IMR-90 (cell line): ENCODE results near the gene RAB8A. TPM values are rescaled to one million over a fixed set of nuclear protein-coding genes. Genes with fewer than 3 reads are reported as not detected.

Experiments
- ATAC-seq: fragments of 200-7000 bp; cut with Tn5 transposase; 2 replicates; pipeline ENCODE4 v1.9.1; 2020; ENCODE audit warnings: low read depth, mild to moderate bottlenecking, moderate library complexity
- BruUV-seq: library from RNA; stranded (reverse); fragments of 400-500 nt; replicated peaks from 2 replicates; lab custom pipeline; 2021; lab: Mats Ljungman, UMichigan
- CTCF ChIA-PET: fragments of 300-600 bp; formaldehyde crosslinking; extraction: SDS; loops from one replicate; lab custom pipeline; 2021; ENCODE audit warnings: antibody characterized with exemption; lab: Yijun Ruan, JAX
- POLR2A ChIA-PET: fragments of 300-600 bp; sonication (Branson Sonifier 250); formaldehyde crosslinking; loops from one replicate; lab custom pipeline; 2022; ENCODE audit warnings: antibody characterized with exemption; ENCODE audit not compliant: unreplicated experiment; lab: Charles Lee
- DNase-seq: peaks from one replicate; pipeline ENCODE4 v3.0.0; 2013
- H2AFZ ChIP-seq: replicated peaks from 2 replicates; pipeline ENCODE3; 2013; ENCODE audit warnings: low read length, mild to moderate bottlenecking; ENCODE audit not compliant: poor library complexity
- H2AK5ac ChIP-seq: 2 replicates; pipeline ENCODE4 v1.6.1; 2013; ENCODE audit warnings: low read depth, low read length, inconsistent platforms
- H2AK9ac ChIP-seq: replicated peaks from 2 replicates; pipeline ENCODE3; 2013; ENCODE audit warnings: mild to moderate bottlenecking, low read depth, low read length, moderate library complexity; ENCODE audit not compliant: poor library complexity
- H2BK120ac ChIP-seq: 2 replicates; pipeline ENCODE4 v1.6.1; 2013; ENCODE audit warnings: low read depth, low read length, inconsistent platforms
- H2BK15ac ChIP-seq: 3 replicates; pipeline ENCODE4 v1.6.1; 2013; ENCODE audit warnings: low read depth, low read length, inconsistent platforms
- H2BK20ac ChIP-seq: 2 replicates; pipeline ENCODE4 v1.6.1; 2013; ENCODE audit warnings: low read depth, mild to moderate bottlenecking, inconsistent platforms, low read length, moderate library complexity
- H2BK5ac ChIP-seq: 2 replicates; pipeline ENCODE4 v1.6.1; 2013; ENCODE audit warnings: mild to moderate bottlenecking, low read depth, low read length, inconsistent platforms; ENCODE audit not compliant: poor library complexity, severe bottlenecking
- H3K14ac ChIP-seq: replicated peaks from 2 replicates; pipeline ENCODE4 v1.6.1; 2013; ENCODE audit warnings: low read depth, low read length, inconsistent platforms
- H3K18ac ChIP-seq: 2 replicates; pipeline ENCODE4 v1.6.1; 2013; ENCODE audit warnings: low read depth, low read length, control low read depth
- H3K23ac ChIP-seq: 2 replicates; pipeline ENCODE4 v1.6.1; 2013; ENCODE audit warnings: low read depth, low read length, inconsistent platforms
- H3K27ac ChIP-seq: 2 replicates; pipeline ENCODE4 v1.5.1; 2013; ENCODE audit warnings: mild to moderate bottlenecking, control low read depth, low read length; ENCODE audit not compliant: insufficient read depth
- H3K27me3 ChIP-seq: 2 replicates; pipeline ENCODE4 v1.6.1; 2013; ENCODE audit warnings: low read length; ENCODE audit not compliant: control insufficient read depth, insufficient read depth
- H3K36me3 ChIP-seq: 2 replicates; pipeline ENCODE4 v1.6.1; 2013; ENCODE audit warnings: low read length, mixed read lengths; ENCODE audit not compliant: control insufficient read depth, insufficient read depth
- H3K4ac ChIP-seq: 2 replicates; pipeline ENCODE4 v1.6.1; 2013; ENCODE audit warnings: low read depth, low read length, inconsistent platforms
- H3K4me1 ChIP-seq: 2 replicates; pipeline ENCODE4 v1.6.1; 2013; ENCODE audit warnings: low read length, mixed read lengths; ENCODE audit not compliant: control insufficient read depth, insufficient read depth
- H3K4me2 ChIP-seq: 2 replicates; pipeline ENCODE4 v1.6.1; 2013; ENCODE audit warnings: low read depth, mild to moderate bottlenecking, control low read depth, low read length, moderate library complexity
- H3K4me3 ChIP-seq: 2 replicates; pipeline ENCODE4 v1.5.1; 2013; ENCODE audit warnings: low read depth, mild to moderate bottlenecking, control low read depth, low read length, moderate library complexity; ENCODE audit not compliant: insufficient read depth
- H3K56ac ChIP-seq: 2 replicates; pipeline ENCODE4 v1.6.1; 2013; ENCODE audit warnings: low read length, inconsistent platforms; ENCODE audit not compliant: insufficient read depth; ENCODE audit errors: extremely low read depth
- H3K79me1 ChIP-seq, 2 experiments: 2 replicates each; pipeline ENCODE4 v1.6.1; 2013; ENCODE audit warnings: low read length in 2 of 2, inconsistent platforms in 1 of 2, low read depth in 1 of 2
- H3K9ac ChIP-seq: 2 replicates; pipeline ENCODE4 v1.6.1; 2013; ENCODE audit warnings: low read depth, low read length, control low read depth
- H3K9me1 ChIP-seq: 2 replicates; pipeline ENCODE4 v1.6.1; 2013; ENCODE audit warnings: low read length, inconsistent platforms; ENCODE audit not compliant: insufficient read depth
- H3K9me3 ChIP-seq: 2 replicates; pipeline ENCODE4 v1.6.1; 2013; ENCODE audit warnings: low read length; ENCODE audit not compliant: control insufficient read depth, insufficient read depth
- H4K20me1 ChIP-seq: 2 replicates; pipeline ENCODE4 v1.6.1; 2013; ENCODE audit warnings: low read length, inconsistent platforms; ENCODE audit not compliant: insufficient read depth
- H4K5ac ChIP-seq: 2 replicates; pipeline ENCODE4 v1.6.1; 2013; ENCODE audit warnings: mild to moderate bottlenecking, low read depth, low read length, control low read depth
- H4K8ac ChIP-seq, 2 experiments: 2 replicates each; pipeline ENCODE4 v1.6.1; 2013; ENCODE audit warnings: low read depth in 2 of 2, low read length in 2 of 2, control low read depth in 1 of 2, inconsistent platforms in 1 of 2
- H4K91ac ChIP-seq: 2 replicates; pipeline ENCODE4 v1.6.1; 2013; ENCODE audit warnings: low read depth, low read length, inconsistent platforms; ENCODE audit not compliant: insufficient read depth
- BHLHE40 ChIP-seq: fragments of 150-350 bp; IDR thresholded peaks from 2 replicates; pipeline ENCODE4 v1.6.1; 2016; ENCODE audit warnings: mild to moderate bottlenecking, low read depth, low read length
- CEBPB ChIP-seq: IDR thresholded peaks from 2 replicates; pipeline ENCODE4 v1.6.1; 2012; ENCODE audit warnings: low read depth, low read length, improper control_type of control experiment
- CHD1 ChIP-seq: IDR thresholded peaks from 2 replicates; pipeline ENCODE4 v1.6.1; 2012; ENCODE audit warnings: low read depth, low read length, improper control_type of control experiment
- CTCF ChIP-seq: conservative IDR thresholded peaks from 2 replicates; pipeline ENCODE4 v1.5.1; 2012; ENCODE audit warnings: mild to moderate bottlenecking, low read depth, low read length, improper control_type of control experiment
- ELK1 ChIP-seq: fragments of 150-350 bp; IDR thresholded peaks from 2 replicates; pipeline ENCODE4 v1.6.1; 2016; ENCODE audit warnings: low read depth, mild to moderate bottlenecking, low read length, moderate library complexity, borderline replicate concordance
- FOS ChIP-seq: fragments of 150-350 bp; IDR thresholded peaks from 2 replicates; pipeline ENCODE4 v1.6.1; 2016; ENCODE audit warnings: low read depth, low read length
- MAFK ChIP-seq: IDR thresholded peaks from 2 replicates; pipeline ENCODE4 v1.6.1; 2012; ENCODE audit warnings: low read depth, low read length, improper control_type of control experiment
- MAZ ChIP-seq: IDR thresholded peaks from 2 replicates; pipeline ENCODE4 v1.6.1; 2012; ENCODE audit warnings: low read depth, mild to moderate bottlenecking, low read length, improper control_type of control experiment, moderate library complexity, borderline replicate concordance
- MXI1 ChIP-seq: IDR thresholded peaks from 2 replicates; pipeline ENCODE4 v1.6.1; 2012; ENCODE audit warnings: low read depth, mild to moderate bottlenecking, low read length, moderate library complexity, borderline replicate concordance
- NFE2L2 ChIP-seq: fragments of 150-350 bp; IDR thresholded peaks from 2 replicates; pipeline ENCODE4 v1.6.1; 2016; ENCODE audit warnings: low read depth, mild to moderate bottlenecking, low read length
- POLR2A ChIP-seq: IDR thresholded peaks from 2 replicates; pipeline ENCODE4 v1.6.1; 2012; ENCODE audit warnings: mild to moderate bottlenecking, low read depth, low read length
- RAD21 ChIP-seq: IDR thresholded peaks from 2 replicates; pipeline ENCODE4 v1.6.1; 2012; ENCODE audit warnings: low read length, improper control_type of control experiment
- RCOR1 ChIP-seq: IDR thresholded peaks from 2 replicates; pipeline ENCODE4 v1.6.1; 2012; ENCODE audit warnings: mild to moderate bottlenecking, low read length, improper control_type of control experiment; ENCODE audit not compliant: insufficient replicate concordance
- RFX5 ChIP-seq: IDR thresholded peaks from 2 replicates; pipeline ENCODE4 v1.8.0; 2012; ENCODE audit warnings: low read depth, mild to moderate bottlenecking, low read length, moderate library complexity
- SMC3 ChIP-seq: fragments of 150-350 bp; IDR thresholded peaks from 2 replicates; pipeline ENCODE4 v1.6.1; 2016; ENCODE audit warnings: low read depth, mild to moderate bottlenecking, antibody characterized with exemption, low read length, moderate library complexity
- USF2 ChIP-seq: fragments of 150-350 bp; IDR thresholded peaks from 2 replicates; pipeline ENCODE4 v1.6.1; 2017; ENCODE audit warnings: mild to moderate bottlenecking, antibody characterized with exemption, low read length, low read depth
- WGBS, 2 experiments: methylation state at CpG; one replicate each; pipeline versions ENCODE4 v1.1.5 to v1.1.7; 2013; ENCODE audit warnings: missing lambda C conversion rate in 2 of 2; ENCODE audit not compliant: insufficient read length in 1 of 2; ENCODE audit errors: extremely low coverage in 2 of 2; 5-methylcytosine and 5-hydroxymethylcytosine counted together
- dilution Hi-C: fragments of 300-500 bp; cut with HindIII; formaldehyde crosslinking; loops from one replicate; pipeline ENCODE4 v1.14.3; 2018; ENCODE audit warnings: low sequenced_read_pairs; ENCODE audit not compliant: unreplicated experiment
- in situ Hi-C: fragments of 300-500 bp; cut with MboI; formaldehyde crosslinking; loops from 3 replicates; pipeline ENCODE4 v1.14.3; 2019; ENCODE audit warnings: low sequenced_read_pairs, inconsistent platforms, mixed read lengths
- intact Hi-C: fragments of 100-400 bp; cut with micrococcal nuclease; formaldehyde crosslinking; loops from 2 replicates; pipeline ENCODE4 v1.10.0; 2022
- polyA plus RNA-seq, 3 experiments: library from polyadenylated mRNA; depleted of rRNA; stranded (reverse); fragments of >200 nt; gene quantifications; 2 replicates each; pipeline ENCODE4 v1.2.3, GENCODE V29; 2012; ENCODE audit warnings: low replicate concordance in 1 of 3
- total RNA-seq: library from RNA; depleted of rRNA; stranded (reverse); fragments of >200 nt; gene quantifications from 2 replicates; pipeline ENCODE4 v1.2.3, GENCODE V29; 2012

RAB8A gene
- total and polyA plus RNA-seq, 2 of the 4 experiments (the other 2 are of a cell fraction), result 64.5 to 135 TPM

GRCh38 chr19:16133818-16134217 lies 22.1 kb downstream of the RAB8A start:
- intact Hi-C loops (no loop called here), in situ Hi-C loops (no loop called here), dilution Hi-C loops (no loop called here)
- no peak overlapping the region for H2BK20ac ChIP-seq
- no peak overlapping the region for H3K4me2 ChIP-seq
- H4K5ac ChIP-seq, result no peak overlapping the region
- H2AK9ac ChIP-seq, result peak overlapping the region; percentile 25
- no peaks in the 10 kb centered on the region for H3K9me3 ChIP-seq
- no peak overlapping the region for H3K4ac ChIP-seq
- ChIA-PET POLR2A (no interaction called here), CTCF (no interaction called here)
- H3K27ac ChIP-seq, result no peak overlapping the region
- no peak overlapping the region for H3K56ac ChIP-seq
- H4K91ac ChIP-seq, result no peak overlapping the region
- no peak overlapping the region for H3K9ac ChIP-seq
- no peak overlapping the region for H2BK120ac ChIP-seq
- 100% methylated on average over 3 of the region's 4 CpGs; no CpG with 5 or more reads in 1 of the 2 experiments for WGBS, 2 experiments
- H2AFZ ChIP-seq, result no peak overlapping the region
- peaks cover 8 to 9% of the 10 kb centered on the region in 2 experiments; a peak in 3 of 4 replicates for H3K79me1 ChIP-seq
- no peak overlapping the region for H3K14ac ChIP-seq
- no peak overlapping the region for H3K4me3 ChIP-seq
- H3K27me3 ChIP-seq, result no peaks in the 10 kb centered on the region
- H2AK5ac ChIP-seq, result no peak overlapping the region
- no peak overlapping the region for H3K18ac ChIP-seq
- H3K9me1 ChIP-seq, result no peaks in the 10 kb centered on the region
- no peak for DNase-seq
- ATAC-seq, result no peak
- no peak overlapping the region for H4K8ac ChIP-seq
- BruUV-seq, result no TSS peak
- H3K23ac ChIP-seq, result no peak overlapping the region
- no peak overlapping the region for H2BK5ac ChIP-seq
- H3K36me3 ChIP-seq, result peaks cover 47% of the 10 kb centered on the region
- no peak overlapping the region for H2BK15ac ChIP-seq
- H4K20me1 ChIP-seq, result peaks cover 5% of the 10 kb centered on the region; the same call in 1 of the 2 replicates
- no peaks in the 10 kb centered on the region for H3K4me1 ChIP-seq
- no peak for TF ChIP-seq FOS
- no peak for TF ChIP-seq RCOR1
- no peak for TF ChIP-seq BHLHE40
- TF ChIP-seq USF2, result no peak
- TF ChIP-seq CHD1, result no peak
- TF ChIP-seq RAD21, result no peak
- TF ChIP-seq NFE2L2, result no peak
- TF ChIP-seq RFX5, result no peak
- no peak for TF ChIP-seq CEBPB
- TF ChIP-seq ELK1, result no peak
- TF ChIP-seq MAZ, result no peak
- TF ChIP-seq MAFK, result no peak
- TF ChIP-seq SMC3, result no peak
- TF ChIP-seq POLR2A, result no peak
- no peak for TF ChIP-seq CTCF
- TF ChIP-seq MXI1, result no peak
